Eye (tissue), 1 donor: ENCODE results near the gene C19orf73.

Experiments used
- DNase-seq: peaks from one replicate; pipeline ENCODE4 v3.0.0-alpha.2; 2015

C19orf73 gene

DNA sequence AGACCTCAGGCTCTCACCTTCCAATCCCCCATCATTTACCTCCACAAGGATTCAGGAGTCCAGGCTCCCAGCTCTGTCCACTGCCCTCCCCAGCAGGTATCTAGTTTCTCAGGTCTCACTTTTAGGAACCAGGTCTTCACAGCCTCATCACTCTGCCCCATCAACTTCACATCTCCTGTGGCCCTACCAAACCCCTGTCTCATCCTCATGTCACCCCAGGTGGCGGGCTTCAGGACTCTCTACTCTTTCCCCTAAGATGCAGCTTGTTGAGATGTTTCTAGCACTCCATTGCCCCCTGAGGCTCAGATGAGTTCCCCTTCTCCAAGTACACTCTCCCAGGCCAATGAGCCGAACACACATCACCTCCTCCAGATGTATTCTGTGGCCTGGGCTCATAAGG, 1.9 kb upstream of the C19orf73 start:
- DNase-seq, result no peak

DNA sequence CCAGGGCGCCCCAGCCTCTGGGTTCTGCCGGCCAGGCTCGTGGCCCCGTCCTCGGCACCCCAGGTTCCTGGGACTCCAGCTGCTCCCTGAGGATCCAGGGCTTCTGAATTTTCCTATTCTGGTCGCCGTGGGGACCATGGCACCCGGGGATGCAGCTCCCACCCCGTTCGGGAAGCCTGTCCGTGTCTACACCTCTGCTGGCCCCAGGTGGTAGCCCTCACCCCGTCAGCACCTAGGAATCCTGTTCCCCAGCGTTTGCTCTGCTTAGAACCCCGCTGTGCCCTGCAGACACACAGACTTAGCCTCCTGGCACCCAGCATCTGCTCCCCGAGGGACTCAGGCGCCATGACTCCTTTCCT, 1.4 kb upstream of the C19orf73 start:
- no peak for DNase-seq

DNA sequence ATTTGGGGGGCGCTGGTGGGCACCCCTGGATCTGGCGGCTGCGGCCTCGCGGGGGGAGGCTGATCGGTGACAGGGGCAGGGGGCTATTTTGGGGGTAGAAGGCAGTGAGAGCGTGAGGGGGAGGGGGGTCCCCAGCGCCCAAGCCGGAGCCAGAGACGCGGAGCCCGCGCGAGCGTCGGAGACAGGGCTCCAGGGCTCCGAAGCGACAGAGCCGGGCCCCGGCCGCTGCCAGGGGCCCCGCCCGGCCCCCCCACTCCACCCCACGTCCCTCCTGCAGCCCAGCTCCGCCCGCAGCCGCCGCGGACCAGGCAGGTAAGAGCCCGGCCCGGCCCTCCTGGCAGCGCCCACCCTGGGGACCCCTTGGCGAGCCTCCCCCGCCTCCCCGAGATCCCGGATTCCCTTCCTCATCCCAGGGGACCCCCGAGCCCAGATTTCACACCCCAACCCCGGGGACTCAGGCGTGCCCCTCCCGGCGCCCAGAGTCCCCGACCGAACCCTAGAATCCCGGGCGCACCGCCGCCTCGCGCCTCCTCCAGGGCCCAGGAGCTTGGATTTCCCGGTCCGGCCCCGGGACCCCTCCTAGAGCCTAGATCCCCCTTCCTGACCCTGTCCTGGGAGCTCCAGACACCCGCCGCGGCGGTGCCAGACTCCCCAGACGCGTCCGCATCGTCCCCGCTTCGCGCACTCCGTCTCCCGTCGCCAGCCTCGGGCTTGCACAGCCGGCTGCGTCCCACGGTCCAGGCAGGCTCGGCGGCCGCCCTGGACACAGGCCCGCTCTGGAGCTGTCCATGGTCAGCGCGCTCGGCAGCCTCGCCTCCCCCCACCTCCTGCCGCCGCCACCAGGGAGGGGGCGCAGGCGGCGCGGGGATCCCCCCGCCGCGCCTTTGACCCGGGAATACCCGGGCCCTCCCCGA, 725 bp upstream of the C19orf73 start, which contains the start of gene PPFIA3:
TSS of gene PPFIA3 (plus strand) at position 134 of the 914 bp plus-strand sequence. CDS start 8,330 bp downstream, outside the sequence.
- DNase-seq, result peak; percentile 73

DNA sequence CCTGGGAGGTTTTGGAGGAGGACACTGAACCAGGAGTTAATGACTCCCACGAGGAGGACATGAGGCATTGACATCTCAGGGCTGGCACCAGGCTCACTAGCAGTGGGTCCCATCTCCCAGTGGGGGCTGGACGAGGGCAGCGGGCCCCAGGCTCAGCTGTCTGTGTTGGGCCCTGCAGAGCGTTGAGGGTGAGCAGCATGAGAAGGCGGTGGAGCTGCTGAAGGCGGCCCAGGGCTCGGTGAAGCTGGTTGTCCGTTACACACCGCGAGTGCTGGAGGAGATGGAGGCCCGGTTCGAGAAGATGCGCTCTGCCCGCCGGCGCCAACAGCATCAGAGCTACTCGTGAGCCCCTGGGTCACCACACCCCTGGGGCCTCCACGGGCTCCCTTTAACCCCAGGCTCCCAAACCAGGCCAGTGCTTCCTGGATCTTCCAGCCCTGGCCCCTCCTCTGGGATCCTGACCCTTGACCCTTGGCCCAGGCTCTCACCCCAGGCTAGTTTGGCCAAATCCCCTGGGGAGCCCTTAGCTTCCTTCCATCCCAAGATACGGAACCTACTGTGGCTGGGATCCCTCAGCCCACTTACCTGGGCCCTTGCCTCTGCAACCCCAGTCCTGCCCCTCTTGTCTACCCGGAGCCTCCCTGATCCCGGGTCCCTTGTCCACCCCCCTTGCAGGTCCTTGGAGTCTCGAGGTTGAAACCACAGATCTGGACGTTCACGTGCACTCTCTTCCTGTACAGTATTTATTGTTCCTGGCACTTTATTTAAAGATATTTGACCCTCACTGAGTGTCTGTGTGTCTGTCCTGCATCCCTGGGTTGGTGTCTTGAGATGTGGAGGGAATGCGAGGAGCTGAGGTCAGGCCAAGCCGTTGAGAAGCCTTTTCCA, 1.0 kb downstream of the C19orf73 start:
- no peak for DNase-seq

DNA sequence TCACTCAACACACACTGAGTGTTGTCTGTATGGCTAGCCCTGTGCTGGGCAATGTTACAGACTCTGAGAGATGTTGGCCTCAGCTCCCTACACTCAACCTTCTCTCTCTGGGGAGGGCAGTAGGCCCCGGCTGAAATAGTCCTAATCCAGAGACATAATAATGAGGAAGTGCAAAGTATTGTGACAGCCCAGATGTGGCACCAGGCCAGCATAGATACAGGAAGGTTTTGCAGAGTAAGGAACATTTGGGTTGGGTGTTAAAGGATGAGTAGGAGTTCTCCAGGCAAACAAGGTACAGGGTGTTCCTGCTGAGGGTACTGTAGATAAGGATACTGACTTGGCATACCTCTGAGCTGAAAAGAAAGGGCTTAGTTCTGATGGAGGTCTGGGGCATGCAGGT, 2.4 kb downstream of the C19orf73 start:
- peak; percentile 1 for DNase-seq

DNA sequence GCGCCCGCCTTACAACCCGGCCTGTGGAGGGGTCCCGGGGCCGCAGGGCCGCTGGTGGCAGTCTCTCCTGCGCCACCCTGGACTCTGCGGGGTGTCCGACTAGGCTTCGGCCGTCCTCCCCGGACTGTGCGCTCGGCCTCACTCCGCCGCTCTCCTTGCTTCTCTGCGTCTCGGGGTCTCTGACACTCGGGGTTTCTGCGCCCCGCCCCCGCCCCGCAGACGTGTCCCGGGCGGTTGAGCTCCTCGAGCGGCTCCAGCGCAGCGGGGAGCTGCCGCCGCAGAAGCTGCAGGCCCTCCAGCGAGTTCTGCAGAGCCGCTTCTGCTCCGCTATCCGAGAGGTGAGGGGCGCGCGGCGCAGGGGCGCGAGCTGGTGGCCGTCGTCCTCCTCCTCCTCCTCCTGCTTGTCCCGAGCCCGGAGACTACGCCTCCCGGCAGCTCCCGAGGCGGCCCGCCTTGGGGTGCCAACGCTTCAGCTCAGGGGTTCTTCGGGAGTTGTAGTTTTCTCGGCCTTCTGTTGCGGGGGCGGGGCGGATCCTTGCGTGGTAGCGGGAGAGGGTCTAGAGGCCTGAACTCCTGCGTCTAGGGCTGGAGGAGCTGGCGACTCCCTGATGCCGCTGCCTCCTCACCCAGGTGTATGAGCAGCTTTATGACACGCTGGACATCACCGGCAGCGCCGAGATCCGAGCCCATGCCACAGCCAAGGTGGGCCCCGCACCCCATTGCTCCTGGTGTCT, 4.1 kb downstream of the C19orf73 start:
- DNase-seq, result peak; percentile 88

DNA sequence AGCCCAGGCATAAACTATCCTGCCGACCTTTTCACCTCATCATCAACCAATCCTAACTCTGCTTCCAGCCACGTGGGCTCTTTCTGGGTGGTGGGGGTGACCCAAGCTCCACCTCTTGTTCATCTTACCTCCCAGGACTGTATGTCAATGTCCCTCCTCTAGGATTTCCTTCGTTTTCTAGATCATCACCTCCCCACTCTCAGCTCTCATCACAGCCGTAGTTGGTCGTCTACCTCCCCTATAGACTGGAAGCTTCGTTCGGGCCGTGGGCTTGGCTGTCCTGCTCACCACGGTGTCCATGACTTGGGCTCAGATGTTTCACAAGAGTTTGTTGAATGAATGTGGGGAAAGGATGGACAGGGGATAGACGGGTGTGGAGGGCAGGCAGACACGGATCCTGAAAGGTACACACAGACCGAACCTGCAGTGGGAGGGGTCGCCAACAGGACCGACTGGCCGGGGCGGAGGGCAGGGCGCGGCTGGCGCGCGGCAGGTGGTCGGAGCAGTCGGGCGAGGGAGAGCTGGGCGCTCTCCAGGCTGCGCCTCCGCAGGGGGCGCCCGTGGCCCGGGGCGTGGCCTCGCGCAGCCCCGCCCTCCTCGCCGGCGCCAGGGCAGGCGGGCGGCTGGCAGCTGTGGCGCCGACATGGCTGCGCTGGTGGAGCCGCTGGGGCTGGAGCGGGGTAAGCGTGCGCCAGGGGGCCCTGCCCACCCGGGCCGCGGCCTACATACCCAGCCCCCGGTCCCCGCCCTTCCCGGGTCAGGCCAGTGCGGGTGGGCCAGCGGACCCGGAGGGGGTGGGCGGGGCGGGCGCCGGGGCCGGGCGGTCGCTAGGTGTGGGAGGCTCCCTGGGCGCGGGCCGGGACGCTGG, 4.9 kb downstream of the C19orf73 start, which contains the start of gene LIN7B:
TSS of gene LIN7B (plus strand) at position 609 of the 868 bp plus-strand sequence. CDS start at position 644, 35 bp downstream.
- peak; percentile 87 for DNase-seq

DNA sequence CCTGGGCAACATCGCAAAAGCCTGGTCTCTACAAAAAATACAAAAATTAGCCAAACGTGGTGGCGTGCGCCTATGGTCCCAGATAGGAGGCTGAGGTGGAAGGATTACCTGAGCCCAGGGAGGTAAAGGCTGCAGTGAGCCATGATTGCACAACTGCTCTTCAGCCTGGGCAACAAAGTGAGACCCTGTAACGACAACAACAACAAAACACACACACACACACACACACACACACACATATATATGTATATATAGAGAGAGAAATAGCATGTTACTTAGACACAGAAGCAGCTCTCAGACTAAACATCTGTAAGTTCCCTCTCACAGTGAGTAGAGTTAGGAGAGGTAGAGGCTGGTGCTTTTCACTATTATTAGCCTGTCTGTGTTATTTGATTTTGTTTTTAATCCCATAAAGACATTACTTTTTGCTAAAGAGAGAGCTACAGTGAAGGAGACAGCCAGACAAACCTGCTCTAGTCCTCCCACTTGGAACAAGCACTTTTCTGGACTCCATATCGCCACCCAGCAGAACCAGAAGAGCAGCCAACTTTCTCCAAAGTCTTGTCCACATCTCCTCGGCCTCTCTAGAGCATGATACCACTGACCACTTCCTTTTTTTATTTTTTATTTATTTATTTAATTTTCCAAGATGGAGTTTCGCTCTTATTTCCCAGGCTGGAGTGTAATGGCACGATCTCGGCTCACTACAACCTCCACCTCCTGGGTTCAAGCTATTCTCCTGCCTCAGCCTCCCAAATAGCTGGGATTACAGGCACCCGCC, 7.5 kb downstream of the C19orf73 start:
- no peak for DNase-seq

DNA sequence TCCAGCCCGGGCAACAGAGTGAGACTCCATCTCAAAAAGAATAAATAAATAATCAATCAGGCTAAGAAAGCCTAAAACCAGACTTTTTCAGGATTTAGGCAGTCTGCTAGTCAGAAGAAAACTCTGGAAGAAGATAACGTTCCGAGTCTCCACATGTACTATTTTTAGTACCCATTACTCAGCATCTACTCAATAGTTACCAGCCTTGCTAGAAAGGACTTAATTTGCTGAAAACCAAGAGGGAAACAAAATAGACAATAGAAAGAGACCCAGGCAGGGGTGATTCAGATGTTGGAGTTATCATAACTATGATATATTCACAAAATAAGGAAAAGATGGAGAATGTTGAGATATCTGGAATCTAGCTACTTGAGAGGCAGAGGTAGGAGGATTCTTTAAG, 8.4 kb downstream of the C19orf73 start:
- no peak for DNase-seq

DNA sequence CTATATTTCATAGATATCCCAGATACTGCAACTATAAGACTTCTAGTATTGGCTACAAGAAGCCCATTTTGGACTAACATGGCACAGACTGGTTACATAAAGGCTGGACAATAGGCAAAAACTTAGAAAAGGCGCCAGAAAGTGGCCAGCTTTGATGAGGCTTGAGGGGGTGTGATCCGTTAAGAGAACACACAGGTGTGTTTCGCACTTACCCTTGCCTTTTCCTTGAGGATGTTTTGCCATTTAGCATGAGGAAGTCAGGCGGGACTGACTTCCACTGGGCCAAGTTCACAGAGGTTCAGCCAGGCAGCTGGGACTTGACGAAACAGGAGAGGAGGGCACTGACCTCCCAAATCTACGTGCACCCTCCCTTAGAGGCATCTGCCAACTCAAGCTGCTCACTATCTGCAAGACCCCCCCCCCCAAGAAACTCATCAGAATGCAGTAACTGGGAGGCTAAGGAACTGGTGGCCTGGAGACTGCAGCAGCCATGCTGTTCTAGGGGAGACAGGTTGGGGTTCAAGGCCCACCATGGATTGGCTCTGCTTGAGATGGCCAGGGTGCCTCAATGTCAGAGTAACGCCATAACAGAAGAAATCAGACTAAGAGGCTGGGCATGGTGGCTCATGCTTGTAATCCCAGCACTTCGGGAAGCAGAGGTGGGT, 9.2 kb downstream of the C19orf73 start:
- no peak for DNase-seq

DNA sequence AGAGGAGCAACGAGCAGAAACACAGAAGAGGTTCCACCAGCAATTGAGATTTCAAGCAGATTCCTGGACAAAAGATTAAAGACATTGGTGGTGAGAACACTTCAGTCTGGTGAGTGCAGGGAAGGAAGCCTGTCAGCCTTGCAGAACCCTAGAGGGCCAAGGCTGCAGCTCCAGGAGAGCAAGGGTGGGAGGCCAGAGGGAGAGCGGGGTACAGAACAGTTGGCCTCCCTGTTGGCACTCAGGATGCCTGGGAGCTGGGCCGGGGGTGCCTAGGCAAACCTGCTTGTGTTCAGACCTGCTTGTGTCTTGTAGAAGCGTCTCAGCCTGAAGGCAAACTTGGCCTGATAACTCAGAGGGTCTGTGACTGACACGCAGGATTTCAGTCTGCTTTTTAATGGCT, 9.9 kb downstream of the C19orf73 start:
- DNase-seq, result no peak

DNA sequence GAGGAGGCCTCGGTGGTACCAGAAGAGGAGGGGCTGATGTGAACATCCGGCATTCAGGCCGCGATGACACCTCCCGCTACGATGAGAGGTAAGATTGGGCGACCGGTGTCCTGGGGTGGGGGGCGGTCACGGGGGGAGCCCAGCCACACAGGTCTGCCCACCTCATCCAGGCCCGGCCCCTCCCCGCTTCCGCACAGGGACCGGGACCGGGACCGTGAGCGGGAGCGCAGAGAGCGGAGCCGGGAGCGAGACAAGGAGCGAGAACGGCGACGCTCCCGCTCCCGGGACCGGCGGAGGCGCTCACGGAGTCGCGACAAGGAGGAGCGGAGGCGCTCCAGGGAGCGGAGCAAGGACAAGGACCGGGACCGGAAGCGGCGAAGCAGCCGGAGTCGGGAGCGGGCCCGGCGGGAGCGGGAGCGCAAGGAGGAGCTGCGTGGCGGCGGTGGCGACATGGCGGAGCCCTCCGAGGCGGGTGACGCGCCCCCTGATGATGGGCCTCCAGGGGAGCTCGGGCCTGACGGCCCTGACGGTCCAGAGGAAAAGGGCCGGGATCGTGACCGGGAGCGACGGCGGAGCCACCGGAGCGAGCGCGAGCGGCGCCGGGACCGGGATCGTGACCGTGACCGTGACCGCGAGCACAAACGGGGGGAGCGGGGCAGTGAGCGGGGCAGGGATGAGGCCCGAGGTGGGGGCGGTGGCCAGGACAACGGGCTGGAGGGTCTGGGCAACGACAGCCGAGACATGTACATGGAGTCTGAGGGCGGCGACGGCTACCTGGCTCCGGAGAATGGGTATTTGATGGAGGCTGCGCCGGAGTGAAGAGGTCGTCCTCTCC, 11.1 kb downstream of the C19orf73 start:
- no peak for DNase-seq

DNA sequence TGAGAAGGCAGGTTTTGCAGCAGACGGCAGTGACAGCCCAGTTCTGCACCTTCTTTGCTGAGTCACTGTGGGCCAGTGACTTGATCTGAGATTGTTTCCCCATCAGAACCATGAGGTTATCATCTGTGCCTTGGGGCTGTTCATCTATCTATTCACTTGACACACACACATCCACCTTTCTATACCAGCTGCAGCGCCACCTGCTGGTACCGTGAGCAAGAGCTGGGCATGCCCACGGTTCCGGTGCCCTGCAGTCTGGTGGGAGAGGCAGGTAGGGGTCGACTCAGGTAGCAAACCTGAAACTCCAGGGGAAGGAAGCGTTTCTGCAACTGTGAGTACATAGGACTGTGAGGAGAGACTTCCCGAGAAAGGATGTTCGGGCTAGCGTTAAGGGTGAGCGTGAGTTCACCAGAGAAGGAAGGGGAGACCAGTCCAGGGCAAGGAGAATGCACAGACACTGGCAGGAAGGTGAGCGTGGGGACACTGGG, 12.3 kb downstream of the C19orf73 start:
- DNase-seq, result peak; percentile 73

DNA sequence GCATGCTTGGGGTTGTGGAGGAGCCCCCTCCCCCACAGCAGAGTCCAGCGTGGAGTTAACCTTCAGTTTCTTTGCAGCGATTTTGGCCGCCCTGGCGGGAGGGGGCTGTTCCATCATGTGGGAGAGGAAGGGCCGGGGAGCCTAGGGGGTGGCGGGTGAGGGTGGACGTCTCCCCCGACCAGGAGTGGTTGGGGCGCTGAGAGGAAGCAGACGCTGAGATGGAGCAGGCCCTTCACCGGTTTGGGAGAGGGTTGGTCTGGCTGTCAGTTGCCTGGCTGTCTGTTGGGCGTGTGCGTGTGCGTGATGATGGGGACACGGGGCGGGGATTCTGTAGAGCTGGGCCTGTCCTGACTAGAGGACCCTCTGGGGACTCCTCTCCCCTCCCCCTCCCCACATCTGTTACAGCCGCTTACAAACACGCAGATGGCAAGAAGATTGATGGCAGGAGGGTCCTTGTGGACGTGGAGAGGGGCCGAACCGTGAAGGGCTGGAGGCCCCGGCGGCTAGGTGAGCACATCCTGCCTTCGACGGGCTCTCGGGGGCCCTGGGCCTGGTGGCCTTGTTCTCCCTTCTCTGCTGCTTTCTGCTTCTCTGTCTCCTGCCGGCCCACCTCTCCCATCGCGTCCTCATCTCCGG, 14.6 kb downstream of the C19orf73 start:
- DNase-seq, result peak; percentile 64

DNA sequence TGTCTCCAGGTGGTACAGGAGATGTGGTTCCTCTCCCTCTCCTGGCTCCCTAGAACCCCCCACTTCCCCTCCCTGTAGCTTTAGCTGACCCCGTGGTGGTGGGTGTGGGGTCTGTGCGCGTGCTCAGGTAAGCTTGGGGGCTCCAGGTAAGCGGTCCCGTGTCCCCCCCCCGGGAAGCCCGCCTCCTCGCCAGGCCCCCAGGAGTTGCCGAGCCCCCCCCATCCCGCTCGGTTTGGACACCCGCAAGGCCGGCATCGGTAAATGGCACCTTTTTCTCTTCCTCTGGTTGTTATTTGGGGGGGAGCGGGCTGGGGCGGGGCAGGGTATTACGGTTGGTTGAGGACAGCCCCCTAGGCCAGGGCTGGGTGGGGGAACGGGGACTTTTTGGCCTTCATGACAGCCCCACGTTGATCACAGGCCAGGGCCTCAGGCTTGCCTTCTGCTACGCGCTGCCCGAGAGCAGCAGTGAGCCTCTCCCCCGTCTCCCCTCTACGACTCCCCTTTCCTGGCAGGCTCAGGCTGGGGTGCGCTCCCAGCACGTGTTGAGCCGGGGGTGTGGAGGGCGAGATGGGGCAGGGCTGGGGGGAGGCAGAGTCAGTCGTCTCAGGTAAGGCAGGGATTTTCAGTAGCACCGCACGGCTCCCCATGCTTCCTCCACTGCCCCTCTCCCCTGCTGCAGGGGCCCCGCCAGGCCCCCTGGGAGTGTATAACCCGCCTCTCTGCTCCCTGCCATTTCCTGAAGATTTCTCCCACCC, 15.4 kb downstream of the C19orf73 start:
- DNase-seq, result no peak

DNA sequence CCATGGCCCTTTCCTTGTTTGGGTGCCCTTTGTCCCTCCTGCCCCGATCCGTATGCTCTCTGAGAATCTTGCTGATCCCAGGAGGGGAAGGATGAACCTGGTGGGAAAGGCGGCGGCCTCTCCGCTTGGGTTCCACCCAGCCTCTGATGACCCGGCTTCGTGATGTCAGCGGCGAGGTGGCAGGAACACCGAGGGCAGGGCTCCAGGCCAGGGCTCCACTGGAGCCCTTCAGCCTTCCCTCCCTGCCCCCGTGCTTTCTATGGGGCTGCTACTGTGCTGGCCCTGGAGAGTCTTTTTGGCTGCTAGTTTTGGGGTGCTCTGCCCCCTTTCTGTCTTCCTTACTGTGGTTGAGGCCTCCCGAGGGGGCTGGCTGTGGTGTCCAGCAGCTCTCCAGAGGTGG, 16.6 kb downstream of the C19orf73 start:
- no peak for DNase-seq

DNA sequence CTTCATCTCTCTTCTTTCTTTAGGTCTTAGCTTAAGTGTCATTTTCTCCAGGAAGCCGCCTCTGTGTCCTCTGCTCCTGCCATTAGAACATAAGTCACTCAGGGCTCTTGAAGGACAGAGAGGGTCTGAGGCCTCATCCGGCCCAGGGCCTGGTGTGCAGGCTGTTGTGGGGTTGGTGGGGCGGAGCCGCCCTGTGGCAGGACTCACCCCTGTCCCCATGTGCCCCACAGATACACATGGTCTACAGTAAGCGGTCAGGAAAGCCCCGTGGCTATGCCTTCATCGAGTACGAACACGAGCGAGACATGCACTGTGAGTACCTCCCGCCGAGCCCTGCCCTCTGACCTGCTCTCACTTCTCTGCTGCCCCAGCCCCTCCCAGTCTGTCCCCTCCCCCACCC, 17.8 kb downstream of the C19orf73 start:
- no peak for DNase-seq

DNA sequence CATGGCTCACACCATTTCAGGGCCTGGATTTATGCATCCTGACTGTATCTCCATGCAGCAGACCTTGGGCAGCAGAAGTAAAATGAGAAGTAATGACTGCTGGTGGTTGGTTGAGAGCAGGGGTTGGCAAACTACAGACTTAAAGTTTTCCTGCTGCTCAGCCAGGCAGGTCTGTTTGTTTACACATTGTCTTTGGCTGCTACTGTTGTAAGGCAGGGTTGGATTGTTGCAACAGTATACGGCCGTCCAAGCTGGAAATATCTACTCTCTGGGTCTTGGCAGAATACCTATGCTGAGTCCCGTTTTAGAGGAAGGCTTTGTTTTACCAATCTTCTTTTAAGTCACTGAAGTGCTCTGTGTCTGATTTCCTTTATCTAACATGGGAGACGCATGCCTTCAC, 20.1 kb downstream of the C19orf73 start:
- no peak for DNase-seq
